ENCODE data around the gene LACTB.

LACTB gene

GRCh38 chr15:63133786-63134185, 12.1 kb downstream of the LACTB start (continued):
- no peak for TF ChIP-seq ZFP37 (tag by site-specific recombination; IDR thresholded peaks at IDR 0.05)
- TF ChIP-seq ZNF175 (tag by site-specific recombination; IDR thresholded peaks at IDR 0.05), result no peak
- TF ChIP-seq ZNF518A (tag by site-specific recombination; conservative IDR thresholded peaks at IDR 0.05; ENCODE audit: low read depth), result no peak
- no peak for TF ChIP-seq ZNF776 (tag by site-specific recombination; IDR thresholded peaks at IDR 0.05; ENCODE audit: borderline replicate concordance)
- TF ChIP-seq KLF1 (tag by site-specific recombination; IDR thresholded peaks at IDR 0.05), result no peak
- no peak for TF ChIP-seq ZNF596 (tag by site-specific recombination; IDR thresholded peaks at IDR 0.05)

- Histone ChIP-seq H3K4me1 (ENCODE audit: control insufficient read depth, insufficient read depth, low read length) (no peaks in the 10 kb centered on the region), H3K36me3 (ENCODE audit: control insufficient read depth in 2 of 2, insufficient read depth in 1 of 2, low read length in 2 of 2) (peaks cover 0 to 5% of the 10 kb centered on the region in 2 experiments), H3K9me3 (ENCODE audit: control insufficient read depth, insufficient read depth, low read depth, low read length) (no peaks in the 10 kb centered on the region), H3K27ac (ENCODE audit: extremely low read depth, low read depth, low read length) (no peak overlapping the region), H3K4me3 (ENCODE audit: low read depth, low read length) (no peak overlapping the region)
- CTCF ChIA-PET, result interaction anchor here (0.6 kb wide), 1 partner anchor 1009 kb away, joined by 3 read pairs; no protein-coding TSS in a partner anchor
- POLR2A ChIA-PET, result interaction anchor here (0.6 kb wide), 1 partner anchor 19 kb away, joined by 4 read pairs; no protein-coding TSS in a partner anchor
- TF ChIP-seq ZNF391 (tag by site-specific recombination; IDR thresholded peaks at IDR 0.05; ENCODE audit: borderline replicate concordance, low read depth), result no peak
Measured at GRCh38 chr15:63134245-63134985, 12.8 kb downstream of the LACTB start.

- Histone ChIP-seq H3K4me1 (ENCODE audit: control insufficient read depth, insufficient read depth, low read length) (no peaks in the 10 kb centered on the region), H3K4me3 (ENCODE audit: low read depth, low read length) (no peak overlapping the region), H3K36me3 (ENCODE audit: control insufficient read depth in 2 of 2, insufficient read depth in 1 of 2, low read length in 2 of 2) (no peaks in the 10 kb centered on the region; a peak in 1 of 3 replicates), H3K9me3 (ENCODE audit: control insufficient read depth, insufficient read depth, low read depth, low read length) (no peaks in the 10 kb centered on the region), H3K27ac (ENCODE audit: extremely low read depth, low read depth, low read length) (no peak overlapping the region)
- TF ChIP-seq ZNF354C (tag by site-specific recombination; IDR thresholded peaks at IDR 0.05; ENCODE audit: borderline replicate concordance, low read depth) (no peak), ZNF645 (tag by site-specific recombination; IDR thresholded peaks at IDR 0.05) (no peak), ZNF184 (tag by site-specific recombination; IDR thresholded peaks at IDR 0.05) (no peak), ZNF544 (tag by site-specific recombination; IDR thresholded peaks at IDR 0.05) (no peak), FEZF1 (tag by site-specific recombination; IDR thresholded peaks at IDR 0.05) (no peak), ZNF660 (tag by site-specific recombination; IDR thresholded peaks at IDR 0.05) (no peak), ZNF76 (tag by site-specific recombination; IDR thresholded peaks at IDR 0.05; ENCODE audit: borderline replicate concordance, low read depth) (no peak), ZNF777 (tag by site-specific recombination; IDR thresholded peaks at IDR 0.05; ENCODE audit: borderline replicate concordance) (no peak), ZNF639 (tag by site-specific recombination; IDR thresholded peaks at IDR 0.05) (no peak), ZNF280D (tag by site-specific recombination; IDR thresholded peaks at IDR 0.05) (no peak), WT1 (tag by site-specific recombination; IDR thresholded peaks at IDR 0.05) (no peak)
- POLR2A ChIA-PET, result no interaction called here
- CTCF ChIA-PET, result interaction anchor here (0.6 kb wide), 1 partner anchor 356 kb away, joined by 5 read pairs; no protein-coding TSS in a partner anchor
Measured at GRCh38 chr15:63135281-63135680, 13.6 kb downstream of the LACTB start.
